Glutamatergic neuron (in vitro differentiated cells): Measurements from ENCODE around the gene RGL1. TPM values are rescaled to one million over a fixed set of nuclear protein-coding genes. Genes with fewer than 3 reads are reported as not detected.

Experiments
- DNase-seq: peaks from one replicate; pipeline ENCODE4 v3.0.0; 2022
- H3K27ac Mint-ChIP-seq: one replicate; pipeline ENCODE4 v1.8.0; 2020; ENCODE audit warnings: mild to moderate bottlenecking, mixed read lengths, inconsistent platforms; ENCODE audit not compliant: unreplicated experiment
- H3K27me3 Mint-ChIP-seq: one replicate; pipeline ENCODE4 v1.8.0; 2020; ENCODE audit warnings: mild to moderate bottlenecking, moderate library complexity, mixed read lengths, inconsistent platforms; ENCODE audit not compliant: unreplicated experiment
- H3K36me3 Mint-ChIP-seq: one replicate; pipeline ENCODE4 v1.8.0; 2020; ENCODE audit warnings: mild to moderate bottlenecking, mixed read lengths, inconsistent platforms; ENCODE audit not compliant: unreplicated experiment
- H3K4me1 Mint-ChIP-seq: one replicate; pipeline ENCODE4 v1.8.0; 2020; ENCODE audit warnings: mild to moderate bottlenecking, low read depth, mixed read lengths, inconsistent platforms; ENCODE audit not compliant: unreplicated experiment
- H3K4me3 Mint-ChIP-seq: one replicate; pipeline ENCODE4 v1.8.0; 2020; ENCODE audit warnings: mild to moderate bottlenecking, mixed read lengths, inconsistent platforms; ENCODE audit not compliant: unreplicated experiment
- H3K9me3 Mint-ChIP-seq: one replicate; pipeline ENCODE4 v1.8.0; 2020; ENCODE audit warnings: mild to moderate bottlenecking, moderate library complexity, mixed read lengths, inconsistent platforms; ENCODE audit not compliant: unreplicated experiment
- long read RNA-seq: library from polyadenylated mRNA; unstranded; transcript quantifications from one replicate; pipeline ENCODE4 v2.0.0, GENCODE V29; 2020; ENCODE audit not compliant: unreplicated experiment
- total RNA-seq: library from RNA; stranded (reverse); fragmentation: NEBNext Ultra II Directional; extraction: Animal tissue kit (Norgen Biotek cat#: 25700); gene quantifications from one replicate; pipeline ENCODE4 v1.2.1, GENCODE V29; 2021; ENCODE audit not compliant: unreplicated experiment
- TF ChIP-seq, protein P1 (sequence below): fragments of 200-600 bp; sonication (generic); IDR thresholded peaks from one replicate; pipeline ENCODE4 v1.5.0; 2021; ENCODE audit not compliant: partially characterized antibody, unreplicated experiment

RGL1 gene
- total RNA-seq, result 4.9 TPM
- long read RNA-seq, result 0 reads

DNA sequence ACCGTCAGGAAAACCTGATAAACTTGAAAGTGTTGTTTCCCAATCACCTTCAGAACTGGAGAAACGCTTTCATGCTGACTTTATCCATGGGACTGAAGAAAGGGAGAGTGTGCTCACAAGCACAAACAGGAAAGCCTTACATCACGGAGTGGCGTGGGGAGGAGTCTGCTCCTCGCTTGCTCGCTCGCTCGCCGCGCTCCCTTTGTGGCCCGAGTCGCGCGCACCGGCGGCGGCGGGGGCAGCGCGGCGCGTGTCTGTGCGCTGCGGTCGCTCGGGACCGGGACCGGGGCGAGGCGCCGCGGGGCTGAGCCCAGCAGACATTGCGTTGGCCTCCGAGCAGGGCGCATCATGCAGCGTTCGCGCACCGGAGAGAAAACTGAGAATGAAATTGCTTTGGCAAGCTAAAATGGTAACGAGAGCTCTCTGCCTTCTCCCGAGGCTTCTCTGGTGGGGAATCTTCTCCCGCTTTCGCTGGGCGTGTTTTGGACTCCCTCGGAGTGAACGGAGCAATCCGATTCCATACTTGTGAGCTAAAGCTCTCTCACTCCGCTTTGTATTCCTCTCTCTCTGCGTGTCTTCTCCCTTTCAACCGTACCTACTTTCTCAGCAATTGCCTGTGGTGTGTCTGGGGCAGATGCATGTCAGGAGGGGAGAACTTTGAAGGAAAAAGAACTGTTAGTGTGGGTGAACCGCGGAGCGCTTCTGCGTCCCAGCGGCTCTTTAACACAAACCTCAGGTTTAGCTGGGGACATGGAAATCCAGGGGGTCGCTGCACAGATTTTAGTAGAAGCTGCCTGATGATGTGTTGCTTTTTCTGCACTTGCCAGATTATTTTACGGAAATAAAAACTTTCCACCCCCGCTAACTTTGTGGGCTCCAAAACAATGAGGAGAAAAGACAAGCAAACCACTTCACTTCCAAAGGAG is at the start of gene RGL1:
Gene RGL1, plus strand, starts transcription at position 205 of the 926 bp plus-strand sequence. Its CDS starts 178 bp downstream, at position 383.
- H3K36me3 Mint-ChIP-seq, result peaks cover 9% of the 10 kb centered on the region
- H3K27me3 Mint-ChIP-seq, result peaks cover 3% of the 10 kb centered on the region
- H3K27ac Mint-ChIP-seq, result peak within 1 kb of the TSS; percentile 72
- TF ChIP-seq, protein P1, sequence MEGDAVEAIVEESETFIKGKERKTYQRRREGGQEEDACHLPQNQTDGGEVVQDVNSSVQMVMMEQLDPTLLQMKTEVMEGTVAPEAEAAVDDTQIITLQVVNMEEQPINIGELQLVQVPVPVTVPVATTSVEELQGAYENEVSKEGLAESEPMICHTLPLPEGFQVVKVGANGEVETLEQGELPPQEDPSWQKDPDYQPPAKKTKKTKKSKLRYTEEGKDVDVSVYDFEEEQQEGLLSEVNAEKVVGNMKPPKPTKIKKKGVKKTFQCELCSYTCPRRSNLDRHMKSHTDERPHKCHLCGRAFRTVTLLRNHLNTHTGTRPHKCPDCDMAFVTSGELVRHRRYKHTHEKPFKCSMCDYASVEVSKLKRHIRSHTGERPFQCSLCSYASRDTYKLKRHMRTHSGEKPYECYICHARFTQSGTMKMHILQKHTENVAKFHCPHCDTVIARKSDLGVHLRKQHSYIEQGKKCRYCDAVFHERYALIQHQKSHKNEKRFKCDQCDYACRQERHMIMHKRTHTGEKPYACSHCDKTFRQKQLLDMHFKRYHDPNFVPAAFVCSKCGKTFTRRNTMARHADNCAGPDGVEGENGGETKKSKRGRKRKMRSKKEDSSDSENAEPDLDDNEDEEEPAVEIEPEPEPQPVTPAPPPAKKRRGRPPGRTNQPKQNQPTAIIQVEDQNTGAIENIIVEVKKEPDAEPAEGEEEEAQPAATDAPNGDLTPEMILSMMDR, result no peak
- H3K4me3 Mint-ChIP-seq, result peak within 1 kb of the TSS; percentile 99
- peak; percentile 54 for DNase-seq
- H3K9me3 Mint-ChIP-seq, result no peaks in the 10 kb centered on the region
- peaks cover 6% of the 10 kb centered on the region for H3K4me1 Mint-ChIP-seq

DNA sequence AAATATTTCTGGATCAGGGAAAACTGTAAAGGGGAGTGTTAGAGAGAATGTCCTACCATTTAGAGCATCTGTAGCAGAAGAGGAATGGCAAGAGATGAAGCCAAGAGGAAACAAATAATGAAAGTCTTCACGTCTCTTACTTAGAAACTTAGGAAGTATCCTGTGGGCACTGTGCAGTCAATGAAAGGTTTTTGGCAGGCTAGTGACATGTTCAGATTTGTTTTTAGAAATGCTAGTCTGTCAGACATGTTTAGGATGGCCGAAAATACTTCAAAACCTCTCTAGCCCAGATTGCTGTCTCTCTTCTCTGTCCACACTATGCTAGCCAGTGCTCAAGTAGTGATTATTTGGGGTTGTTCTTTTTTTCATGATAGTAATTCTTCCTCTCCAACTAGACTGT is 48.6 kb upstream of the RGL1 start:
- DNase-seq, result no peak
- H3K27me3 Mint-ChIP-seq, result no peaks in the 10 kb centered on the region
- TF ChIP-seq, protein P1, result no peak
- H3K36me3 Mint-ChIP-seq, result peaks cover 4% of the 10 kb centered on the region
- H3K9me3 Mint-ChIP-seq, result peaks cover 1% of the 10 kb centered on the region
- no peak overlapping the region for H3K4me3 Mint-ChIP-seq
- H3K4me1 Mint-ChIP-seq, result no peaks in the 10 kb centered on the region
- no peak overlapping the region for H3K27ac Mint-ChIP-seq

DNA sequence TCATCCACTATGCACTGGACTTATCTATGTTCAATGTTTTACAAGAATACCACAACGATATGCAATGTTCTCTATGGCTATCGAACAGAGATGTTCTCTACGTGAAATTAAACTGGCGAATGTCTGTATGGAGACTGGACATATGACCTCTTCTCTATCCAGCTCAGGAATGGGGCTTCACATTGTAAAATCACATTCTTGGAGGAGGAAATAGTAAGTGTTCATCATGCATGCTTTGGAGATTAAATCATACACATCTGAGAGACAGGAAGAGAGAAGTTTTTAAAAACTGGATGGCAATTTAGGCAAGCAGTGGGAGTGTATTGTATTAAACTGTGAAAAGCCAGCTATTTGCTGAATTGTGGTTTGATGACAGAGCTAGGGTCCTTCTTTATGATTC is 47.9 kb upstream of the RGL1 start:
- Mint-ChIP-seq H3K4me3 (no peak overlapping the region), H3K9me3 (peaks cover 1% of the 10 kb centered on the region), H3K27ac (no peak overlapping the region), H3K4me1 (no peaks in the 10 kb centered on the region), H3K36me3 (peaks cover 4% of the 10 kb centered on the region), H3K27me3 (no peaks in the 10 kb centered on the region)
- DNase-seq, result no peak
- TF ChIP-seq, protein P1, result no peak

DNA sequence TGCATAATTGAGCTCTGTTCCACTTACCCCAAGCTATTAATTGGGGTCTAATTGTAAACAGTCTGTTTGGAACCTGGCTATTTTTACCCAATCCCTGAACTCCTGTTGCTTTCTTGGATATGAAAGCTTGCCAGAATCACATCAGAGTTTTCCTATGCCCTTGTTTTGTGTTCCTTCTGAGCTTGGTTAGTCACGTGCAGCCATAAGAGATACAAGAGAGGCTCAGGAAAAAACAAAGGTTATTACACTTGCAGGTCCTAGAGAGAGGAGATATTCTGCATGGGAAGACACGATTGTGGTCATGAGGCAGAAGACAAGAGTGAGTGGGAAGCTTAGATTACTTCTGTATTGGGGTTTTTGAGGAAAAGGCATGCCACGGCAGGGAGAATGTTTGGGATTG is 46.0 kb upstream of the RGL1 start:
- TF ChIP-seq, protein P1, result no peak
- Mint-ChIP-seq H3K27ac (no peak overlapping the region), H3K36me3 (peaks cover 3% of the 10 kb centered on the region), H3K4me1 (no peaks in the 10 kb centered on the region), H3K27me3 (no peaks in the 10 kb centered on the region), H3K9me3 (no peaks in the 10 kb centered on the region), H3K4me3 (no peak overlapping the region)
- DNase-seq, result no peak

- no peak overlapping the region for H3K27ac Mint-ChIP-seq
- no peak for DNase-seq
- peaks cover 6% of the 10 kb centered on the region for H3K36me3 Mint-ChIP-seq
- no peak overlapping the region for H3K4me3 Mint-ChIP-seq
- H3K27me3 Mint-ChIP-seq, result no peaks in the 10 kb centered on the region
- H3K4me1 Mint-ChIP-seq, result no peaks in the 10 kb centered on the region
- TF ChIP-seq, protein P1, result no peak
- H3K9me3 Mint-ChIP-seq, result peaks cover 2% of the 10 kb centered on the region
These were observed 44.3 kb upstream of the RGL1 start for GRCh38 chr1:183760661-183761060.
